DOHH2 (cell line): ENCODE results near the gene SH3RF3.

Experiments used
- H3F3A ChIP-seq: fragments of 200-600 bp; sonication (generic), shearing (Covaris generic); 2 replicates; pipeline ENCODE4 v1.6.0; 2016; ENCODE audit warnings: antibody characterized with exemption, mild to moderate bottlenecking; ENCODE audit not compliant: control insufficient read depth, insufficient read depth
- H3K27ac ChIP-seq: fragments of 200-600 bp; sonication (generic); 2 replicates; pipeline ENCODE4 v1.5.1; 2014; ENCODE audit warnings: low read depth, mild to moderate bottlenecking, low read length, moderate library complexity
- H3K27me3 ChIP-seq: fragments of 200-600 bp; sonication (generic); 2 replicates; pipeline ENCODE4 v1.6.1; 2014; ENCODE audit warnings: mild to moderate bottlenecking, low read length, mixed read lengths; ENCODE audit not compliant: control insufficient read depth
- H3K36me3 ChIP-seq: fragments of 200-600 bp; sonication (generic); 2 replicates; pipeline ENCODE4 v1.6.1; 2014; ENCODE audit warnings: mild to moderate bottlenecking, low read length, moderate library complexity, mixed read lengths; ENCODE audit not compliant: control insufficient read depth
- H3K4me1 ChIP-seq: fragments of 200-600 bp; sonication (generic); 2 replicates; pipeline ENCODE4 v1.6.1; 2014; ENCODE audit warnings: mild to moderate bottlenecking, low read length, mixed read lengths; ENCODE audit not compliant: control insufficient read depth
- H3K4me2 ChIP-seq: fragments of 200-600 bp; sonication (generic); 2 replicates; pipeline ENCODE4 v1.6.0; 2014; ENCODE audit warnings: mild to moderate bottlenecking, low read length, moderate library complexity
- H3K4me3 ChIP-seq: fragments of 200-600 bp; sonication (generic); 2 replicates; pipeline ENCODE4 v1.5.1; 2014; ENCODE audit warnings: mild to moderate bottlenecking, low read length, mixed read lengths
- H3K79me2 ChIP-seq: fragments of 200-600 bp; sonication (generic); 2 replicates; pipeline ENCODE4 v1.6.1; 2014; ENCODE audit warnings: mild to moderate bottlenecking, low read length, mixed read lengths; ENCODE audit not compliant: control insufficient read depth
- H3K9me2 ChIP-seq: fragments of 200-600 bp; sonication (generic); replicated peaks from 2 replicates; pipeline ENCODE4 v1.6.1; 2014; ENCODE audit warnings: mild to moderate bottlenecking, low read length, mixed read lengths; ENCODE audit not compliant: control insufficient read depth
- H3K9me3 ChIP-seq: fragments of 200-600 bp; sonication (generic); 2 replicates; pipeline ENCODE4 v1.6.1; 2014; ENCODE audit warnings: antibody characterized with exemption, low read length, mixed read lengths; ENCODE audit not compliant: control insufficient read depth, insufficient read depth
- H4K20me1 ChIP-seq: fragments of 200-600 bp; sonication (generic); 2 replicates; pipeline ENCODE4 v1.6.0; 2014; ENCODE audit warnings: low read depth, mild to moderate bottlenecking, antibody characterized with exemption, low read length, moderate library complexity; ENCODE audit not compliant: control insufficient read depth, insufficient read depth
- EZH2phosphoT487 ChIP-seq: fragments of 200-600 bp; sonication (generic); IDR thresholded peaks from 2 replicates; pipeline ENCODE4 v1.6.1; 2017; ENCODE audit warnings: borderline replicate concordance, mild to moderate bottlenecking, antibody characterized with exemption, low read length, moderate library complexity, mixed read lengths
- TF ChIP-seq, protein P1 (sequence below): fragments of 200-600 bp; sonication (generic); IDR thresholded peaks from one replicate; pipeline ENCODE4 v1.5.1; 2014; ENCODE audit warnings: antibody characterized with exemption, mild to moderate bottlenecking, low read depth, low read length; ENCODE audit not compliant: poor library complexity, severe bottlenecking

SH3RF3 gene

DNA sequence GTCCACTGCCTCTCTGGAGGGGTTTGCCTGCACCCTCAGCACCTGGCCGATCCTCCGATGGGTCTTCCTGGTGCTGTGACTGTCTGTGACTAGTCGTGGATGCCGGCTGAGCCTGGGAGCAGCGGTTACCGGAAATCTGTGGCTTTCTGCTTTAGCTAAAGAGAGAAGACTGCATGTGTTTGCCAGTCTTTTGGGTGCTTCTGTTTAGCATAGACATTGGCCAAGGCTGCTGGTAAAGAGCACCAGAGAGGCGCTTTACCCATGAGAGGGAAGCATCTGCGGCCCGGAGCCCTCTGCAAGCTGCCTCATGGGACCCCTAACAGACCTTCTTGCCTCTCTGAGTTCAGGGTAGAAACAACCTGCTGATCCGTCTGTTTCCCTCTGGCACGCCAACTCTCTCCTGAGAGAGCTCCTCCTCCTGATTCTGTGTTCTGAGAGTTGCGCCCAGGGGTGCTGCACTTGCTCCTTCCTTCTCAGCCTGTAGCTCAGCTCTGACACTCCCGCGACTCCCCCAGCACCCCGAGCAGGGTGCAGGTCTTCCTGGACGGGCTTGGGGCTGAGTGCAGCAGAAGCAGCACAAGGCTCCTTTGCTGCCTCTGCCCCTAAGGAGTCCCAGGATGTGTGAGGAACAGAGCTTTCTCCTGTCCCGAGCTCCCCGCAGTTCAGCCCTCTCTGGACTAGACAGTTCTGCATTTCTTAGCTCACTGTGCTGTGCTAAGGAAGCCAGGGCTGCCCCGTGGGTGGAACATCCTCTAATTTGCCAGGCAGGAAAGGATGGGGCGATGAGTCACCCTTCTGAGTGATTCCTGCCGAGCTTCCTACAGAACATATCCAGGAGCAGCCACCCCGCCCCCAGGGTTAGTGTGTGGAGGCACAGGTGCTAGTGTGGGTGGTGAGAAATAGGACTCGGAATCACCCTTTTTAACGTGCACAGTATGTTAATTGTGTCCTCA, 203.2 kb downstream of the SH3RF3 start:
- Histone ChIP-seq H3F3A (no peaks in the 10 kb centered on the region), H3K9me2 (no peaks in the 10 kb centered on the region), H3K9me3 (no peaks in the 10 kb centered on the region), H4K20me1 (no peaks in the 10 kb centered on the region), H3K79me2 (no peaks in the 10 kb centered on the region), H3K4me3 (no peak overlapping the region), H3K27me3 (peaks cover 17% of the 10 kb centered on the region; the same call in 1 of the 2 replicates), H3K36me3 (no peaks in the 10 kb centered on the region), H3K4me2 (no peak overlapping the region; the same call in 1 of the 2 replicates), H3K27ac (no peak overlapping the region), H3K4me1 (0 out of 2 replicates have a peak, but pooled peaks cover 5% of the 10 kb centered on the region)
- TF ChIP-seq, protein P1, sequence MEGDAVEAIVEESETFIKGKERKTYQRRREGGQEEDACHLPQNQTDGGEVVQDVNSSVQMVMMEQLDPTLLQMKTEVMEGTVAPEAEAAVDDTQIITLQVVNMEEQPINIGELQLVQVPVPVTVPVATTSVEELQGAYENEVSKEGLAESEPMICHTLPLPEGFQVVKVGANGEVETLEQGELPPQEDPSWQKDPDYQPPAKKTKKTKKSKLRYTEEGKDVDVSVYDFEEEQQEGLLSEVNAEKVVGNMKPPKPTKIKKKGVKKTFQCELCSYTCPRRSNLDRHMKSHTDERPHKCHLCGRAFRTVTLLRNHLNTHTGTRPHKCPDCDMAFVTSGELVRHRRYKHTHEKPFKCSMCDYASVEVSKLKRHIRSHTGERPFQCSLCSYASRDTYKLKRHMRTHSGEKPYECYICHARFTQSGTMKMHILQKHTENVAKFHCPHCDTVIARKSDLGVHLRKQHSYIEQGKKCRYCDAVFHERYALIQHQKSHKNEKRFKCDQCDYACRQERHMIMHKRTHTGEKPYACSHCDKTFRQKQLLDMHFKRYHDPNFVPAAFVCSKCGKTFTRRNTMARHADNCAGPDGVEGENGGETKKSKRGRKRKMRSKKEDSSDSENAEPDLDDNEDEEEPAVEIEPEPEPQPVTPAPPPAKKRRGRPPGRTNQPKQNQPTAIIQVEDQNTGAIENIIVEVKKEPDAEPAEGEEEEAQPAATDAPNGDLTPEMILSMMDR = no peak
- no peak for TF ChIP-seq EZH2phosphoT487

DNA sequence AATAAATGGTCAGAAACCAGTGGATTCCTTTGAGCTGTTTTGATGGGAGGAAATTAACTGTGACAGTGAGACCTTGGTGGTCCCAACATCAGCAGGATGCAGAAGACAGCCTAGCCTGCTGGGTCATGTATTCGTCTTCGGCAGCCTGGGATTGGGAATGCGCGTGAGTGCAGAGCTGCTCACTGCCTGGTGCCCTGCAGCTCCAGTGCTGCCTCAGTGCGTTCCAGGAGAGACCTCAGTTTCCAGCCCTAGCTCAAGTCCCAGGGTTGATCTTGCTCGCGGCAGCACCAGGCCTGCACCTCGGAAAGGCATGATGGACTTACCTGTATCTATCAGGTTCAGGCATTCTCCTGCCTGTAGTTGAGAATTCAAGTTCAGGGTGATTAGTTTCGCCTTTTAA, 203.9 kb downstream of the SH3RF3 start:
- H3K27me3 ChIP-seq = peaks cover 17% of the 10 kb centered on the region; the same call in 1 of the 2 replicates
- no peaks in the 10 kb centered on the region for H3F3A ChIP-seq
- H3K4me3 ChIP-seq = no peak overlapping the region
- H4K20me1 ChIP-seq = no peaks in the 10 kb centered on the region
- H3K79me2 ChIP-seq = no peaks in the 10 kb centered on the region
- no peak overlapping the region for H3K4me2 ChIP-seq
- H3K27ac ChIP-seq = no peak overlapping the region
- H3K36me3 ChIP-seq = no peaks in the 10 kb centered on the region
- H3K4me1 ChIP-seq = 0 out of 2 replicates have a peak, but pooled peaks cover 5% of the 10 kb centered on the region
- TF ChIP-seq, protein P1 = no peak
- TF ChIP-seq EZH2phosphoT487 = no peak
- H3K9me3 ChIP-seq = no peaks in the 10 kb centered on the region
- no peaks in the 10 kb centered on the region for H3K9me2 ChIP-seq

DNA sequence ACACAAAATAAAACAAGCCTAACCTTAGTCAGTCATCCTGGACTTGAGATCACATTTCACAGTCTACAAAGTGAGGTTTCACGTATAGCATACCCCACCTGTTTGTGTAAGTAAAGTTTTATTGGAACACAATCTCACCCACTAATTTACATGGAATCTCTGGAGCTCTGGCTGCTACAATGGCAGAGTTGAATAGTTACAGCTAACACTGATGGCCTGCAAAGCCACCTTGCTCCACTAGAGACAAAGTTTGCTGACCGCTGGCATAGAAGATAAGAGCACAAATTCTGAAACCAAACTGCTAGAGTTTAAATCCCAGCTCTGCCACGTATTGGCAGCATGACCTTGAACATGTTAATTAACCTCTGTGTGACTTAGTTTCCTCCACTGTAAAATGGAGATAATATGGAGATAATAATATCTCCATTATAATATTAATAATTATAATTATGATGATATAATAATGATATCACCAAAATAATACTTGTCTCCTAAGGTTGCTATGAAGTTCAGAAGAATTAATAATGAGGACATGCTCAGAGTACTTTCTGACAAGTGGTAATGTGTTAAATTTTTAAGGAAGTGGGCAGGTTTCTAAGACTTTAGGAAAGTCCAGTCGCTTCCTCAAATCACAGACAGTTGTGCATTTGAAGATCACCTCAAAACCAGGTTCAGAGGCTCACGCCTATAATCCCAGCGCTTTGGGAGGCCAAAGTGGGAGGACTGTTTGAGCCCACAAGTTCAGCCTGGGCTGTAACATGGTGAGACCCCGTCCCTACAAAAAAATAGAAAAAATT, 204.6 kb downstream of the SH3RF3 start:
- H3K79me2 ChIP-seq = no peaks in the 10 kb centered on the region
- H3K9me3 ChIP-seq = no peaks in the 10 kb centered on the region
- no peak overlapping the region for H3K4me2 ChIP-seq
- H3K27me3 ChIP-seq = peaks cover 13% of the 10 kb centered on the region; the same call in 1 of the 2 replicates
- H3K4me3 ChIP-seq = no peak overlapping the region
- TF ChIP-seq, protein P1 = no peak
- no peak for TF ChIP-seq EZH2phosphoT487
- H3F3A ChIP-seq = no peaks in the 10 kb centered on the region
- no peaks in the 10 kb centered on the region for H4K20me1 ChIP-seq
- H3K9me2 ChIP-seq = no peaks in the 10 kb centered on the region
- no peak overlapping the region for H3K27ac ChIP-seq
- H3K4me1 ChIP-seq = 0 out of 2 replicates have a peak, but pooled peaks cover 5% of the 10 kb centered on the region
- H3K36me3 ChIP-seq = no peaks in the 10 kb centered on the region
